GM12865 (cell line): Measurements from ENCODE around the gene POC1A.

ENCODE experiments used
- DNase-seq: peaks from one replicate; pipeline ENCODE4 v3.0.0; 2010; ENCODE audit warnings: low read depth
- H3K4me3 ChIP-seq: 2 replicates; pipeline ENCODE4 v1.5.1; 2011; ENCODE audit warnings: mild to moderate bottlenecking, low read depth, low read length, control low read depth
- CTCF ChIP-seq: IDR thresholded peaks from 2 replicates; pipeline ENCODE4 v1.5.1; 2011; ENCODE audit warnings: low read length, control low read depth, low read depth, inconsistent platforms; ENCODE audit not compliant: insufficient read depth; ENCODE audit errors: missing control alignments

The POC1A gene

GRCh38 chr3:52177701-52178042 is 23.4 kb upstream of the POC1A start:
- H3K4me3 ChIP-seq, result no peak overlapping the region
- no peak for DNase-seq
- TF ChIP-seq CTCF, result no peak

DNA sequence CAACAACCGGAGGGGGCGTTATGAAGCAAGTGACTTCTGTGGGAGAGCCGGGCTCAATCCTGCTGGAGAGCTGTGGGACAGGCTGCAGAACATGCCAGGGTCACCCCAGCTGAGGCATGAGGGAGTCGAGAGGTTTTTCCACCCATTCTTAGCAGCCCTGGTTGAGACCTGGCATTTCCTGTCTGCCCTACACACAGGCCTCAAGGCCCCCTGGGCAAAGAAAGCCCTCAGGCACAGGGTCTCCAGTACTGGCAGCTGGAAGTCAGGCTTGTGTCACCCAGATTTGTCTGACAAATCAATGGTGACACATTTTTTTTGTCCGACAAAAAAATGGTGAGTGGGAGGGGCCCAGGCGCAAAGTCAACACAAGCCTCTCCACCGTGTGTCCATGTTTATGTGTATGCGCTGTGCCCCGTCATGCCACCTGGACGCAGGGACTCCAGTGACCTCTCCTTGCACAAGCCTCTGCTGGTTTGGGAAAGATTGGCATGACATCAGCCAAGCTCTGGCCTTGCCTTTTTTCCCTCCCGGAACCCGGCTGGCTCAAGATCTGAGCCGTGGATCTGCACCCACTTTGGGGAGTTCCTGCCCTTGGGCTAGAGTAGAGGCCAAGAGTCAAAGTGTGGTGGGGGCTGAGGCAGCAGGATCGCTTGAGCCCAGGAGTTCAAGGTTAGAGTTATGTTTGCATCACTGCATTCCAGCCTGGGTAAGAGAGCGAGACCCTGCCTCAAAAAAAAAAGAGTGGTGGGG is 22.9 kb upstream of the POC1A start:
- no peak overlapping the region for H3K4me3 ChIP-seq
- TF ChIP-seq CTCF, result no peak
- no peak for DNase-seq

- H3K4me3 ChIP-seq, result no peak overlapping the region
- TF ChIP-seq CTCF, result no peak
- DNase-seq, result no peak
Measured at GRCh38 chr3:52176180-52176752, 22.0 kb upstream of the POC1A start.

GRCh38 chr3:52175416-52176179 is 21.4 kb upstream of the POC1A start:
- H3K4me3 ChIP-seq, result no peak overlapping the region
- no peak for DNase-seq
- TF ChIP-seq CTCF, result no peak

GRCh38 chr3:52174896-52175295 is 20.7 kb upstream of the POC1A start:
- no peak for TF ChIP-seq CTCF
- no peak overlapping the region for H3K4me3 ChIP-seq
- no peak for DNase-seq

GRCh38 chr3:52173101-52173500 is 18.9 kb upstream of the POC1A start:
- no peak for TF ChIP-seq CTCF
- no peak for DNase-seq

More at GRCh38 chr3:52173101-52173500, 18.9 kb upstream of the POC1A start:
- no peak overlapping the region for H3K4me3 ChIP-seq
